Right lobe of liver (tissue), 4 donors: ENCODE data around the gene KCNAB1.

Experiments
- CTCF ChIP-seq, 4 donors: fragments of 200-600 bp in 3 of 4; fragments of 450-650 bp in 1 of 4; IDR thresholded peaks; one replicate each; pipeline versions ENCODE4 v1.5.1 to v1.8.0; 2016 to 2022; ENCODE audit warnings: antibody characterized with exemption in 4 of 4, mild to moderate bottlenecking in 2 of 4
- POLR2A ChIP-seq: fragments of 450-650 bp; IDR thresholded peaks from one replicate; pipeline ENCODE4 v1.6.1; 2017; ENCODE audit warnings: antibody characterized with exemption, mild to moderate bottlenecking
- donor health status: DM: no; HTN: no; CAD: no.
- donor health status: DM: no; HTN: no; CAD: no.
- donor health status: DM: no; HTN: yes; CAD: no.

GRCh38 chr3:156252656-156253055 is 132.3 kb downstream of the KCNAB1 start:
- no peak for TF ChIP-seq POLR2A
- TF ChIP-seq CTCF (IDR thresholded peaks at IDR 0.05): no peak
